Endothelial cell of umbilical vein (primary cell): ENCODE measurements around the gene ABCA2.

Experiments used
- EZH2 ChIP-seq: IDR thresholded peaks from 2 replicates; pipeline ENCODE4 v1.6.1; 2012; ENCODE audit warnings: borderline replicate concordance, low read depth, mild to moderate bottlenecking, moderate library complexity, low read length, inconsistent platforms; ENCODE audit not compliant: severe bottlenecking
- POLR2A ChIP-seq: IDR thresholded peaks from 2 replicates; pipeline ENCODE4 v1.6.1; 2012; ENCODE audit warnings: low read depth, mild to moderate bottlenecking, control low read depth, low read length
- TF ChIP-seq, protein P1 (sequence below), 2 donors: IDR thresholded peaks; 1 replicate in 1 of 2; 2 replicates in 1 of 2; pipeline ENCODE4 v1.5.1; 2011; ENCODE audit warnings: low read length in 2 of 2, mild to moderate bottlenecking in 2 of 2, moderate library complexity in 2 of 2, control low read depth in 1 of 2, inconsistent platforms in 1 of 2, low read depth in 1 of 2; ENCODE audit not compliant: insufficient read depth in 1 of 2; ENCODE audit errors: extremely low read depth in 1 of 2
- TF ChIP-seq, protein P2 (sequence below): IDR thresholded peaks from 2 replicates; pipeline ENCODE4 v1.6.1; 2011; ENCODE audit not compliant: insufficient read depth, insufficient read length

DNA sequence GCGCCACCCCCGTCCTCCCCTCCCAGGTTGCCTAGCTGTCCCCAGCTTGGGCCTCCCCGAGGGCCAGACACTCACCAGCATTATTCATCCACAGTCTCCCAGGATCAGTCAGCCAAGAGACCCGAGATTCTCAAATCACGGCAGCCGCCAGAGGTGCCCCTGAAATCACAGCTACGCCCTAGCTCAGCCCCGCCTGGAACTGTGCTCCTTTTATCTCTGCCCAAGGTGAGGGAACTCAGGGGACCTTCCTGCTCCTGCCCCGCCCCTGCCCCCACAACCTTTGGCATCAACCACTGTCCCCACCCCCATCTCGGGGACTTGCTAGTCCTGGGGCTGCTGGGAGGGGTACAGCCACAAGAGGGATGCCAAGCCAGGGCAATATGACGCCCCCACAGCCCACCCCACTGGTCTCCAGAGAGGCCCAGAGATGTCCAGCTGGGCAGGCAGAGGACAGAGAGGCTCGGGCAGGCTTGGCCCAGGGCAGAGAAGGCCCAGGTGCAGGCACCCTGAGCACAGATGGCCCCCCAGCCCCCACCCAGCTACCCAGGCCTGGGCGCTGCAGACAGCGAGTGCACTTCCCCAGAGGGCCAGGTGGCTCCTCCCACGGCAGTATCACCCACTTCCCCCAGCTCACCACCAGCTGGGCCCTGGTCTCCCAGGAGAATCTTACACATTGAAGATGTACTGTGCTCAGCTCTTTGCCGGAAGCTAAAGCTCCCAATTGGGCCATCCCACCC is 4.0 kb upstream of the ABCA2 start, which contains the start of gene FUT7:
- TF ChIP-seq, protein P1, sequence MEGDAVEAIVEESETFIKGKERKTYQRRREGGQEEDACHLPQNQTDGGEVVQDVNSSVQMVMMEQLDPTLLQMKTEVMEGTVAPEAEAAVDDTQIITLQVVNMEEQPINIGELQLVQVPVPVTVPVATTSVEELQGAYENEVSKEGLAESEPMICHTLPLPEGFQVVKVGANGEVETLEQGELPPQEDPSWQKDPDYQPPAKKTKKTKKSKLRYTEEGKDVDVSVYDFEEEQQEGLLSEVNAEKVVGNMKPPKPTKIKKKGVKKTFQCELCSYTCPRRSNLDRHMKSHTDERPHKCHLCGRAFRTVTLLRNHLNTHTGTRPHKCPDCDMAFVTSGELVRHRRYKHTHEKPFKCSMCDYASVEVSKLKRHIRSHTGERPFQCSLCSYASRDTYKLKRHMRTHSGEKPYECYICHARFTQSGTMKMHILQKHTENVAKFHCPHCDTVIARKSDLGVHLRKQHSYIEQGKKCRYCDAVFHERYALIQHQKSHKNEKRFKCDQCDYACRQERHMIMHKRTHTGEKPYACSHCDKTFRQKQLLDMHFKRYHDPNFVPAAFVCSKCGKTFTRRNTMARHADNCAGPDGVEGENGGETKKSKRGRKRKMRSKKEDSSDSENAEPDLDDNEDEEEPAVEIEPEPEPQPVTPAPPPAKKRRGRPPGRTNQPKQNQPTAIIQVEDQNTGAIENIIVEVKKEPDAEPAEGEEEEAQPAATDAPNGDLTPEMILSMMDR (IDR thresholded peaks at IDR 0.05; ENCODE audit: extremely low read depth in 1 of 2, insufficient read depth in 1 of 2, low read depth in 1 of 2, low read length in 2 of 2): no peak
- TF ChIP-seq POLR2A (no peak), EZH2 (no peak)
- TF ChIP-seq, protein P2, sequence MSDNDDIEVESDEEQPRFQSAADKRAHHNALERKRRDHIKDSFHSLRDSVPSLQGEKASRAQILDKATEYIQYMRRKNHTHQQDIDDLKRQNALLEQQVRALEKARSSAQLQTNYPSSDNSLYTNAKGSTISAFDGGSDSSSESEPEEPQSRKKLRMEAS: no peak
